Nephron (organoid): ENCODE data around the gene RARRES2.

Experiments used
- H3K27ac Mint-ChIP-seq, 3 experiments: 2 replicates each; pipeline ENCODE4 v1.8.0; 2020; ENCODE audit warnings: mixed read lengths in 3 of 3, mild to moderate bottlenecking in 2 of 3, moderate library complexity in 1 of 3
- H3K27me3 Mint-ChIP-seq: 2 replicates; pipeline ENCODE4 v1.8.0; 2021; ENCODE audit warnings: low read depth, mild to moderate bottlenecking, moderate library complexity, mixed read lengths
- H3K36me3 Mint-ChIP-seq: 2 replicates; pipeline ENCODE4 v1.8.0; 2020; ENCODE audit warnings: low read depth, mixed read lengths
- H3K4me1 Mint-ChIP-seq: 2 replicates; pipeline ENCODE4 v1.8.0; 2020; ENCODE audit warnings: mixed read lengths
- H3K4me3 Mint-ChIP-seq, 3 experiments: 2 replicates each; pipeline ENCODE4 v1.8.0; 2020; ENCODE audit warnings: mild to moderate bottlenecking in 3 of 3, mixed read lengths in 3 of 3, moderate library complexity in 2 of 3
- H3K9me3 Mint-ChIP-seq: 2 replicates; pipeline ENCODE4 v1.8.0; 2020; ENCODE audit warnings: mixed read lengths
- CTCF ChIP-seq, 3 experiments: fragments of 200-600 bp; sonication (generic); IDR thresholded peaks; one replicate each; pipeline ENCODE4 v1.5.0; 2021; ENCODE audit warnings: antibody characterized with exemption in 3 of 3; ENCODE audit not compliant: unreplicated experiment in 3 of 3

RARRES2 gene

GRCh38 chr7:150378115-150378852 lies 36.9 kb upstream of the RARRES2 start:
- Mint-ChIP-seq H3K27me3 (no peaks in the 10 kb centered on the region), H3K36me3 (peaks cover 20% of the 10 kb centered on the region), H3K27ac (peak overlapping the region; percentile 64 to 98 (median 95)), H3K4me1 (peaks cover 72% of the 10 kb centered on the region), H3K4me3 (peak overlapping the region; percentile 83 to 91 (median 90)), H3K9me3 (no peaks in the 10 kb centered on the region)
- TF ChIP-seq CTCF (IDR thresholded peaks at IDR 0.05; ENCODE audit: unreplicated experiment in 3 of 3) = peak in 1 of 3 experiments; percentile 29

GRCh38 chr7:150377635-150378034 lies 36.2 kb upstream of the RARRES2 start:
- Mint-ChIP-seq H3K9me3 (no peaks in the 10 kb centered on the region), H3K27me3 (no peaks in the 10 kb centered on the region), H3K4me3 (peak overlapping the region; percentile 83 to 91 (median 90)), H3K4me1 (peaks cover 72% of the 10 kb centered on the region), H3K36me3 (peaks cover 27% of the 10 kb centered on the region), H3K27ac (peak overlapping the region; percentile 64 to 98 (median 95))
- no peak for TF ChIP-seq CTCF (IDR thresholded peaks at IDR 0.05; ENCODE audit: unreplicated experiment in 3 of 3)

GRCh38 chr7:150377196-150377595 lies 35.8 kb upstream of the RARRES2 start:
- H3K9me3 Mint-ChIP-seq = no peaks in the 10 kb centered on the region
- TF ChIP-seq CTCF (IDR thresholded peaks at IDR 0.05; ENCODE audit: unreplicated experiment in 3 of 3) = no peak
- peaks cover 29% of the 10 kb centered on the region for H3K36me3 Mint-ChIP-seq
- no peaks in the 10 kb centered on the region for H3K27me3 Mint-ChIP-seq
- peak overlapping the region; percentile 64 to 98 (median 95) for H3K27ac Mint-ChIP-seq
- H3K4me3 Mint-ChIP-seq = peak overlapping the region; percentile 83 to 91 (median 90)
- H3K4me1 Mint-ChIP-seq = peaks cover 69% of the 10 kb centered on the region

GRCh38 chr7:150376560-150376959 lies 35.1 kb upstream of the RARRES2 start:
- TF ChIP-seq CTCF (IDR thresholded peaks at IDR 0.05; ENCODE audit: unreplicated experiment in 3 of 3) = no peak
- Mint-ChIP-seq H3K27me3 (no peaks in the 10 kb centered on the region), H3K36me3 (peaks cover 29% of the 10 kb centered on the region), H3K9me3 (no peaks in the 10 kb centered on the region), H3K4me1 (peaks cover 67% of the 10 kb centered on the region), H3K4me3 (peak overlapping the region in 2 of 3 experiments; percentile 13 to 60), H3K27ac (peak overlapping the region; percentile 64 to 89 (median 87))

- Mint-ChIP-seq H3K27ac (peak overlapping the region; percentile 64 to 89 (median 87)), H3K36me3 (peaks cover 31% of the 10 kb centered on the region), H3K27me3 (no peaks in the 10 kb centered on the region), H3K9me3 (no peaks in the 10 kb centered on the region), H3K4me1 (peaks cover 64% of the 10 kb centered on the region), H3K4me3 (peak overlapping the region; percentile 12 to 60 (median 22))
- TF ChIP-seq CTCF (IDR thresholded peaks at IDR 0.05; ENCODE audit: unreplicated experiment in 3 of 3) = no peak
These were observed 34.5 kb upstream of the RARRES2 start for GRCh38 chr7:150375662-150376521.
